Activated CD4-positive, alpha-beta T cell treated with anti-CD3 and anti-CD28 coated beads for 48 hours (primary cell): Measurements from ENCODE around the gene DPP9.
A peak's percentile ranks its signal among the peaks of the same experiment; 100 is the strongest.
"Not testable (repeated sequence)": the region's sequence is repeated elsewhere in the genome, so short reads cannot be mapped to it uniquely, and the experiment has no call there.

Source experiments
- DNase-seq: peaks from one replicate; pipeline ENCODE4 v3.0.0-alpha.2; 2020

The DPP9 gene

DNA sequence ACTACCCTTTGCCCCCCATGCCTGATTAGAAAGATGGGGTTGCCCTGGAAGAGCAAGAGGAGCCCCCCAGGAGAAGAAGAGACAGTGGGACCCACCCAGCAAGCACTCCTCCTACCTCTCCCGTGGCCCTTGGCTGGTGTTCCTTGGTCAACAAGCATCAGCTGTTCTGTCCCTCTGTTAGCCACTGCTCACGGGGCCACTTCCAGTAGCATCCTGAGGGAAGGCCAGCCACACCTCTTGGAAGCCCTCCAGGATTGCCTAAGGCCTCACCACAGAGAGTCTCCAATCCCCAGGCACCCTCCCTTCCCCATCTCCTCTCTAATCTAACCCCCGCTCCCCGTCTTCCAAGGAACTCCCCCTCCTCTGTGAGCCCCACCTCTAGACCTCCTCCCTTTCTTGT, 15.1 kb upstream of the DPP9 start:
- DNase-seq: no peak

DNA sequence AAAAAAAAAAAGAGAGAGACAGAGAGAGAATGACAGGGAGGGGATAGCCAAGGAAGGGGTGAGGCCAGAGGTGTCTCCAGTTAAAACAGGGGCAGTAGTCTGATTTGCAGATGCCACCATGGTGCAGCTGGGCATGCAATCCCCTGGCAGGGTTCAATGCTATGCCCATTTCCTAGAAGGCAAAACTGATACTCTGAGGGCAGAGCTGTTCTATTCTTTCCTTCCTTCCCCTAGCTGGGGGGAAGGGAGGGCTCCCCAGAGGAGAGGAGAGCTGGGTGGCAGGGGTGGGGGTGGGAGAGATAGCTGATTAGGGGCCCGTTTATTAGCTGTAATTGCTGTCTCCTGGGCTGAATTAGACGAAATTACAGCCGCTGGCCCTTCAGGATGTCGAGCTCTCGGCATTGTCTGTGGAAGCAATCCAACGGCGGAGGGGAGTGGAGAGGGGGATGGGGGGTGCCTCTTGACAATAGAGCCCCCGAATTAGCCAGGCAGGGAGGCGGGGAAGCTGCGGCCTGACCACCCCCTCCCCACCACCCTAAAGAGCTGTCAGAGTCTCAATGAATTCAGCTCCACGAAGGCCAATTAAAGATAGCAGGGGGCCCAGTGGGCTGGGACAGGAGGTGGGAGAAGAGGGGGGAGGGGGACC, 14.4 kb upstream of the DPP9 start:
- DNase-seq: no peak

DNA sequence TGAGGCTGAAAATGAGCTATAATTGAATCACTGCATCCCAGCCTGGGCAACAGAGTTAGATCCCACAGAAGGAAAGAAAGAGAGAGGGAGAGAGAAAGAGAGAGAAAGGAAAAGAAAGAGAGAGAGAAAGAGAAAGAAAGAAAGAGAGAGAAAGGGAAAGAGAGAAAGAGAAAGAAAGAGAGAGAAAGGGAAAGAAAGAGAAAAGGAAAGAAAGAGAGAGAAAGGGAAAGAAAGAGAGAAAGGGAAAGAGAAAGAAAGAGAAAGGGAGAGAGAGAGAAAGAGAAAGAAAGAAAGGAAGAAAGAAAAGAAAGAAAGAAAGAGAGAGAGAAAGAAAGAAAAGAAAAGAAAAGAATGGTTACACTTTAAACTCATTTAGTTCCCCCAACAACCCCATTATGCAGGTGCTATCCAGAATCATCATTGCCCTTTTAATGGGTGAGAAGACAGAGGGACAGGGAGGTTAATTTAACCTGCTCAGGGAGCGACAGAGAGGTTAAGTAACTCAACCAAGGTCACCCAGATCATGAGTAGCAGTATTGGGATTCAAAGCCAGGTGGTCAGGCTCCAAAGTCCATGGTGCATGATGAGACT, 10.2 kb upstream of the DPP9 start:
- no peak for DNase-seq

DNA sequence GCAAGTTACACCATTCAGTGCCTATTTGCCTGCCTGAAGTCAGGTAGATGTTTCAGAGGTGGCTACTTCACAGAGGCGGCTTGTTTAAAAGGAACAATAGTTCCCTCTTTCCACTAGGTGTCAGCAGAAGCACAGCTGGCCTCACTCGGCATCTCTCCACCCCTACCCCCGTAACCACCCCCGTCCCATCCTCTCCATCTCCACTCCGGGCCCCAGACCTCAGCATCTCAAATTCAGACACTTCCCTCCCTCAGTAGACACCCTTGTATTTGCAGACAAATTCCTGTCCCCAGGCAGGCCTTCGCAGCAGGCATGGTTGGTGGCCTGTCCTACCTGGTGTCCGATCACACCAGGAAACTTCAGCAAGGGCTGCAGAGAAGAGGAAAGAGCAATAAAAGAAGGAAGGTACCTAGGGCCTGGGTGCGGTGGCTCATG, 9.1 kb upstream of the DPP9 start:
- DNase-seq: peak; percentile 67

DNA sequence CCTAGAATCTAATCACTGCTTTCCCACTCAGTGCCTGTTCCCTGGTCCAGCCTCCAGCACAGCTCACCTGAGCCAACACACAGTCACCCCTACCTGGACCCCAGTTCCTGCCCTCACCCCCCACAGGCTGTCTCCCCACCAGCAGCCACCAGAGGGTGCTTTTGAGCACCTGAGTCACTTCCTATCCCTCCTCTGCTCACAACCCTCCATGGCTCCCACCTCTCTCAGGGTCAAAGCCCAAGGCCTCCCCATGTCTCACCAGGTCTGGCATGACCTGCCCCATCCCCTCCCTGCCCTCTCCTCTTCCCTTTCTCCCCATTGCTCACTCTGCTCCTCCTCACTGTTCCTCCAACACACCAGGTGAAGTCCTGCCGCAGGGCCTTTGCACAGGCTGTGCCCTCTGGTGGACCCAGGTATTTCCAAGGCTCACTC, 7.1 kb upstream of the DPP9 start:
- DNase-seq: peak; percentile 82

DNA sequence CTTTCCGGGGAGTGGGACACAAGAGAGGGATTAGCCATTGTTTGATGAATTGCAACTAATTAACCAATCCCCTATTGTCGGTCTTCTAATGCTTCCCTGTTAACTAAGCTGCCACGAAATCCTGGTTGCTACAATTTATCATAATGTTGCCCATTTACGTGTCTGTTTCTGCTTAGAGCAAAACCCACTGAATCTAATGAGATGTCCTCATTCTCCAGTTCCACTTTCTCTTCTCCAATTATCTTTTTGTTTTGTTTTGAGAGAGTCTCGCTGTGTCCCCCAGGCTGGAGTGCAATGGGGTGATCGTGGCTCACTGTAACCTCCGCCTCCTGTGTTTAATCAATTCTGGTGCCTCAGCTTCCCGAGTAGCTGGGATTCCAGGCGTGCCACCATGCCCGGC, 5.2 kb upstream of the DPP9 start:
- no peak for DNase-seq

DNA sequence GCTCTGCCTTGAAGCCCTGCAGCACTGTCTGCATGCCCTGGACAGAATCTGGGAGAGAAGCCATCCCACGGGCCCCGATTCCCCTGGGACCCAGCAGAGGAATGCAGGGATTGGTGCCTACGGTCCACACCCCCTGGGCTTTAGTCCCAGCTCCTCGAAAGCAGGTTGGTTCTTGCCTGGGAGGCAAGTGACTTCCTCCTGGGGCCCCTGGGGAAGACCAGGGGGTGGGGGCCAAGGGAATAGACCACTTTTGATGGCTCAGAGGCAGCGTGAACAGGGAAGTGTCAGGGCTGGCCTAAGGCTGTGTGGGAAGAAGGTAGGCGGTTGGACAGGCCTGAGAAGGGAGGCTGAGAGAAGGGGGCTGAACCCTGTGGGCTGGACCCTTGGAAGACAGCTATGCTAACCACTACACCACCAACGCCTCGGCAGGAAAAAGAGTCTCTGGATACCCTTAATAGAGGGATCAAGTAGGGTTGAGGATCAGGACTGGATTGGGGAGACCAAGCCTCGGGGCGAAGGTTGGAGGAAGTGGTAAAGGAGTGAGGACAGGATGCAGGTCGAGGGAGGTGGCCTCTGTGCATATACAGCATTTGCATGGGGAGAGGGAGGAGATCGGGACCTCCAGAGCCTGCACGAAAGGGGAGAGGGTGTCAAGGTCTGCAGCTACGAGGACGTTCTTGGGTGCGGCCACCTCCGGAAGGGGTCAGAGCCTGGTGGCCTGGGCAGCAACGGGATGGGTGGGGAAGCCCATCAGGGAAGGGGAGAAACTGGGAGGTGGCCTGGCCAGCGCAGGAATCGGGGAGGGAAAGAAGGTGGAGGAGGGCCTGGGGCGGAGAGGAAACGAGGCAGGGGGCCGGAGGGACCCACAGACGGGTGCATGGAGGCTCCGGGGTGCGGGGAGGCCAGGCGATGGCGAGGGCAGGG, 709 bp downstream of the DPP9 start:
- peak; percentile 28 for DNase-seq

DNA sequence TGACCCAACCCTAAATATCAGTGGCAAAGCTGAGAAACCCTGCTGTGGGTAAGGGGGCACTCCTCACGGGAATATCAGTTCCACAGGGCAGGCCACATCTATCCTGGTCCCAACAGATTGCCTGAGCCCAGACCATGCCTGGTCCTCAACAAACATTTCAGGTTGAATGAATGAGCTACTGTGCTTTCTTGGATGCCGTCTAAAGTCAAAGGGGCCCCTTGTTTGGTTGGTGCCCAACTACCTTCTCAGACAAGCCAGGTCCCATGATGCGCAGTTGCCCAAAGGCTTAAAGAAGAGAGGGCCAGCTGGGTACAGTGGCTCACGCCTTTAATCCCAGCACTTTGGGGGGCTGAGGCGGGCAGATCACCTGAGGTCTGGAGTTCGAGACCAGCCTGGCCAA, 2.4 kb downstream of the DPP9 start:
- no peak for DNase-seq

DNA sequence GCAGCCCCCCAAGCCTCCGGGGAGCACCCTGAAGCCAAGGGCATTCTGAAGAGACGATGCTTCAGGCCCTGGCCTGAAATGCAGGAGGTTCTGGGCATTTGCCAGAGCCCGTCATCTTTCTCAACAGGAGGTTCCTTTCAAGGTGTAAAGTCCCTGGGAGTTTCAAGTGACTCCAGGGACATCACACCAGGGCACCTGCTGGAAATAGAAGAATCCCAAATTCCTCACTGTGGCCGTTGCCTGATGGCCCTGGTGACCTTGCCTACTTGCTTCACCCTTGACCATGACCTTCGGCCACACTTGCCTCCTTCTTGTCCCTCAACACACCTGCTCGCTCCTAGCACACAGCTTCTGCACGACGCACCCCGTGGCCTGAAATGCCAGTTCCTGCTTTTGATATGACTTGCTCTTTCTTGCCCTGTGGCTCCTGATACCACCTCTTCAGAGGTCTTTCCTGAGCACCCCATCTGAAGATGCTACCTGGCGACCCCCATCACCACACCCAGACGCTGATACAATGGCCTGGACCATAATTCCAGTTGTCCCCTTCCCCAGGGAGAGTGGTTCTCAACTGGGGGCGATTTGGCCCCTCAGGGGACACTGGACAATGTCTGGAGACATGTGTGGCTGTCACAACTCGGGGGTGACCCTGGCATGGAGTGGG, 3.5 kb downstream of the DPP9 start:
- no peak for DNase-seq

DNA sequence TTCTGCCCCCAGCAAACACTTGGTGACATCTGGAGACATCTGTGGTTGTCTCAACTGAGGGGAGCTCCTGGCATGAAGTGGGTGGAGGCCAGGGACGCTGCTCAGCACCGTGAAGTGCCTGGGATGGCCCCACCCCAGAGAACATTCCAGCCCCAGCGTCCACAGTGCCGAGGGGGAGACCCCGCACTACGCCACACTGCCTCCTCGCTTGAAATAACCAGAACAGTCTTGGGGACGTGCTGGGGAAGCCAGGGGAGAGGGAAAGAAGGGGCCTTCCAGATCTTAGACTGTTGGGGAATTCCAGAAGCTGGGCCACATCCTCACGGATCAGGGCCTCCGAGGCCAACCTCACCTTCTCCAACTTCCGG, 4.2 kb downstream of the DPP9 start:
- DNase-seq: no peak

DNA sequence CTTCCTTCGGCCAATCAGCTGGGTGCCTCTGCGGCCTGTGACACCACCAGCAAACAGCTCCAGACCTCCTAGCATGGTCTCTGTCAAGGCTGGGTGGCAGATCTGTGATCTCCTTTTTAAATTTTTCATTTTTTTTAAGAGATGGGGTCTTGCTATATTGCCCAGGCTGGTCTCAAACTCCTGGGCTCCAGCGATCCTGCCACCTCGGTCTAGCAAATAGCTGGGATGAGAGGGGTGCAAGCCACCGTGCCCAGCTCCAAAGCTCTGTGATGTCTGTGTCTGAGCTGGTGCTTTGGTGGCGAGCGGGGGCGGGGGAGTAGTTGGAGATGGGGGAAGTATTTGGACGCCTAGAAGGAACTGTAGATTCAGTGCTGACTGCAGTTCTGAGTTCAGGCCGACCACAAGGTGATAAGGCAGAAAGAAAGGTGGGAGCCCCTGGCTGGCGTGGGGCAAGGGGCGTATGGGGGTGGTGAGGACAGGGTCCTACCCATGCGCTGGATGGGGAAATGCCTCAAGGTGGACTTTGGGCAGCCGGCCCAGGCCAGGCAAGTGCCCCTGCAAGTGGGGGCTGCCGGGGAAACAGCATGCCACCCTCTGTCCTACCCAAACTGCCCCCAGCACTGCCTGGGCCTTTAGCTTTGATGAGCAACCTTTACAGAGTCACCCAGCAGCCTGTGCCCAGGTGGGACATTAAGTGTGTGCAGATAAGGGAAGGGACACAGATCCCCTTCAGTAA, 5.5 kb downstream of the DPP9 start:
- DNase-seq: no peak

DNA sequence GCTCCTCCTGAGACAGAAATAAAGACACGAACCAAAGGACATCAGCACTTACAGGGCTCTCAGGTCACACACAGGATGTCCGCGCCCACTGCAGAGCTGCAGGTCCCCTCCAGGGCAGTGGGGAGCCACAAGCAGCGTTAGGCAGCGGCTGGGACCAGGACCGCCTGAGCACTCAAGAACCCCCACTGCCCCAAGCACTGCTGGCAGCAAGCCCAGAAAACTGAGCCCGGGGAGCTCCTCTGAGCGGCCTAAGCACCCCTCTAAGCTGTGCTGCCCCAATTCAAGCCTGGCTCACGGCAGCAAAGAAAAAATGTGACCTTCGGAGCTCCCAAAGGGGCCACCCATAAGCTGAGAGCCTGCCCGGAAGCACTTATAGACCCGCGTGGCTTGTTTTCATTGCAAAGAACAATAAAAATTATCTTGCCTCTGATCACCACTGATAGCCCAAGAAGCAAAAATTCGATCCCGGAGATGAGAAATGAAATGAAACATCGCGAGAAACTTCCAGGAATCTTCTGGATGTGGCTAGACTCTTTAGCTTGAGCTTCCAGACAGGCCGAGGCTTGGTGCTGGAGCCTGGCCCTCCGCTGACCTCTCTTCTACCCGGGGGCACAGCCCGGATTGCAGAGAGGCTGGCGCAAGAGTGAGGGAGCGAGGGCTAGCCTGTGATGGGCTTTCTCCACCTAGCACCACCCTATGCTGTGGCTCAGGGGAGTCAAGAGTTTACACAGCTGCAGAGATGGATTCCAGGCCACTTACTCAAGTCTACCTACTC, 6.3 kb downstream of the DPP9 start:
- DNase-seq: no peak

DNA sequence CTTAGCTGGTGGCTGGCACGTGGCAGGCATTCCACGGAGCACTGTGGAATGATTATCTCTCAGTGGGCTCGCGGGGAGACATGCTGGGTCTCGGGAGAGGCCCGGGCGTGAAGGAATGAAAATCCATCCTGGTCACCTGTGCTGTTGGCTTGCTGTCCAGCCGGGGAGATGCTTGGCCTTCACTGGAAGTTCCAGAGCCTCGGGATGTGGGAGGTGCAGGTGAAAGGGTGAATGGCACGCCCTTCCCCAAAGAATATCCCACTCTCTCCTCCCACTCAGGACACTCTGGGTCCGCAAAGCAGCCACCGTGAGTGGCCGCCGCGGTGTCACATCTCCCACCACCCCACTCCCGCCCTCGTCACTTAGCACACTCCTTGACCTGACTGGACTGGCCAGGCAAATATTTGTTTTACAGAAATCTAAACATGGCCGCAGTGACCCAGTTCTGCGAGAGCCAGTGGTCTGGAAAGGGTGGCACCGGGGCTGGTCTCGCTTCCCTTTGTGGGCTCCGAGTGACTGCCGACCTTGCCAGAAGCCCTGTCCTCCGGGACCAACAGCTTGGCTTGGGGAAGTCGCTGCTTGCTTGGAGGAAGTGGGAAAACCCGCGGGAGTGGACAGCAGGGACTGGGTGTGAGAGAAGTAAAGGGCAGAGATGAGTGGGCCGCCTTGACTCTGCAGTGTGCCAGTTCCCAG, 8.0 kb downstream of the DPP9 start:
- no peak for DNase-seq

DNA sequence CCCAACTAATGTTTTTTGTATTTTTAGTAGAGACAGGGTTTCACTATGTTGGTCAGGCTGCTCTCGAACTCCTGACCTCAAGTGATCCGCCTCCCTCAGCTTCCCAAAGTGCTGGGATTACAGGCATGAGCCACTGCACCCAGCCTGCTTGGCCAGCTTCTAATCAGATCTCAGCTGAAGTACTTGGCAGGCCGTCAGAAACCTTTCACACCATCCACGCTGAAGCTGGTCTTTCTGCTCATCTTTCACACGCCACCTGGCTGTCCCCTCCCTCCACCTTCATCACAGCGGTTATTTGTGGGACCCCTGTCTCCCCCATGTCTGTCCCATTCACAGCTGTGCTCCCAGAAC, 8.5 kb downstream of the DPP9 start:
- not testable (repeated sequence) for DNase-seq

DNA sequence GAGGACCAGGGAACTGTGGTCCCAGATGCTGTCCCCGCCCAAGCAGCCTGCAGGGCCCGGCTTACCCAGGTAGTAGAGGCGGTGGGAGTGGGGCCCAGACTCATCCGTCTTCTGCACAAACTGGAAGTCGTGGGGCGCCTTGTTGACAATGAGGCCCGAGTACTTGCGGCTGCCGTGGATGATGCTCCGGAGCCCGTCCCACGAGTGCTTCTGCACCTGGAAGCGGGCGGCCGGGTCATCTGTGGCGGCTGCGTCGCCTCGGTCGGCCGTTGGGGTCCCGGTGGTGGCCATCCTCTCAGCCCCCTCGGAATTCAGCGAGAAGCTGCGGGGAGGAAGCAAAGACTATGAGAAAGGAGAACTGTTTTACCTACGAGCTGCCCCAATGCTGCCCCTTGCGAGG, 9.6 kb downstream of the DPP9 start:
- no peak for DNase-seq

DNA sequence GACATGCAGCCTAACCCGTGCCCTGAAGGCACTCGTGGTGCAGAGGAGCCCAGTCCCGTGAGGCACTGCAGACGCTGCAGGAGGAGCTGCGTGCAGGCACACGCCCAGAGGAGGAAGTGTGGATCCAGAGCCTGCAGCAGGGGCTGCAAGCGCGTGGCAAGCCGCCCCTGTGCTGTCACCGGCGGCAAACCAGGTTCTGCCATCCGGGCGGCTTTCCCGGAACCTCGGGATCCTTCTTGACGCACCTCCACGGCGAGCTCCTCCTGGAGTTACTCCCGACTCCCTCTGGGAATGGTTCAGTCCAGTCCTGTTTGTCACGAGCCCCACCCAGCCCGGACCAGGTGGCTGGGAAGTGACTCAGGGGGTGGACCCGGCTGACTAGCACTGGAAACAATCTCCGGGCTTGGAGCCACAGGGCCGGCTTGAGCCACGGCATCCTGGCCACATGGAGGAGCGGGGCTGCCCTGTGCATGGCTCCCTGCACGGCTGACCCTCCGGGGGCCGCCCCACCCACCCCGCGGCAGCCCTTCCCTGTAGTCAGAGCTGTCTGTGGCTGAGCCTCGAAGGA, 10.2 kb downstream of the DPP9 start:
- DNase-seq: no peak

DNA sequence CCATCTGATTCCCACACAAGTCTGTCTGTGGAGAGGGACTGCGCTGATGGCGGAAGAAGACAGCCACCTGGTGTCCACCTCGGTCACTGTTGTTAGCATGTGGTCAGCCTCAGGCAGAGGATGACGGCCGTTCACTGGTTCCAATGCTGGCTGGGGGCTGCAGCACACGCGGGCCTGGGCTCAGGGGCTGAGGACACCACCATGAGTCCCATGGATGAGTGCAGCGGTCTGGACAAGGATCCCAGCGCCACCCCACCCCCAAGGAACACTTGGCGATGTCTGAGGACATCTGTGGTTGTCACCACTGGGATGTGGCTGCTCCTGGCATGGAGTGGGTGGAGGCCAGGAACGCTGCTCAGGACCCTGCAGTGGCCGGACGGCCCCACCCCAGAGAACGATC, 10.9 kb downstream of the DPP9 start:
- no peak for DNase-seq

DNA sequence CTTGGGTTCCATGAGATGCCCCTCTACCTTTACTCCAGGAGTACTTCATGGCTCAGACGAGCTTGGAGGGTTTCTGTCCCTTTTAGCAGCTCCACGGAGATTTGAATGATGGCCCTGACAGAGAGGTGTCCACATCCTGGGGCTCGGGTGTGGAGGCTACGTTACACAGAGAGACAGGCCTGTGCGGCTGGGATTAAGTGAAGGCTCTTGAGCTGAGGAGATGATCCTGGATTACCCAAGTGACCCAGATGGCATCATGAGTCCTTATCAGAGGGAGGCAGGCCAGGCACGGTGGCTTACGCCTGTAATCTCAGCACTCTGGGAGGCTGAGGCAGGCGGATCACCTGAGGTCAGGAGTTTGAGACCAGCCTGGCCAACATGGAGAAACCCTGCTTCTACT, 12.4 kb downstream of the DPP9 start:
- DNase-seq: no peak

DNA sequence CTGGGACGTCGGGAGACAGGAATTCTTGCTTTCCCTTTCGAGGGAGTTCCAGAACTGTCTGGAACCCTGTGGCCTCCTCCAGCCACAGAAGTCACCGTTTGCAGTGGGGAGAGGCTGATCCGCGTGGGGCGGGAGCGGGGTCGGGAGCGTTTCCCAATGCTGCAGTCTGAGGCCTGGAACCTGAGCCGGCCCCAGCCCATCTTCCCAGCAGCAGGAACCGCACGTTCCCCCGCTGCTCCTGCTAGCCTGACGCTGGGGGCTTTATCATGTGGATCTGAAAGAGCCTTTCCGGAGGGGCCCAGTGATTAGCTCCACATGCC, 13.4 kb downstream of the DPP9 start:
- DNase-seq: no peak

DNA sequence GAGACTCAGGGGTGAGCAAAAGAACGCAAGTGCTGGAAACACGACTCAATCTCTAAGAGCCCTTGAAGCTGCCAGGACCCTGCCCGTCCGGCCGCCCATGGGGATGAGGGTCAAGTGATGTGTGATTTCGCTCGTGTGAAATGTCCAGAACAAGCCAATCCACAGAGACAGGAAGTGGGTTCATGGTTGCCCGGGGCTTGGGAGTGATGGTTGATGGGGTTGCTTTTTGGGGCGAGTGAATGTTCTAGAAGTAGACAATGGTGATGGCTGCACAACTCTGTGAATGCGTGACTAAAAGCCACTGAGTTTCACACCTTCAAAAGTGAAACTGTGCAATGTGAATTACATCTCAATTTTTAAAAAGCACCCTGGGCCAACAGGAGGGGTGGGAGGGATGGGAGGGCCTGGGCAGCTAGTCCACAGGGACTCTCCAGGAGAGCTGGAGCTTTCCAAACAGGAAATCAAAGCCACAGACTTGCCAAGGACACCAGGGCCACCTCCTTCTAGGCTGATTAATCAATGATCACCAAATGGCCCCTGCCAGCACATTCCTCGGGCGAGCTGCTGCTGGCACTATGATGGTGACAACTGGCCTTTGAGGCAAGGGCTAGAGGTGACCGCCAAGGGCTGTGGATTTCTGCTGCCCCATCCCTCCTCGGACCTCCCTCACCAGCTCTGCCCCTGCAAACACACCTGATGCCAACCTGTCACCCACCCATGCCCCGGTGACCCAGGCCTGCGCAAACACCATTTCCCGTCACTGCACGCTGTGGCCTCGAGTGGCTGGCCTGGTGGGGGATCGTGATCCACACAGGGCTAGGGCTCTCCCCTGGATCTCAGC, 14.0 kb downstream of the DPP9 start:
- DNase-seq: no peak
